Endothelial cell of umbilical vein (primary cell): ENCODE results near the gene STARD6. TPM values are rescaled to one million over a fixed set of nuclear protein-coding genes. Genes with fewer than 3 reads are reported as not detected.
A peak's percentile ranks its signal among the peaks of the same experiment; 100 is the strongest.

Experiments
- BruUV-seq: library from RNA; stranded (reverse); fragments of 400-500 nt; replicated peaks from 2 replicates; lab custom pipeline; 2021; lab: Mats Ljungman, UMichigan
- CTCF ChIA-PET: fragments of 300-600, 350-600 bp; sonication (Branson Sonifier 250); formaldehyde crosslinking; loops from one replicate; lab custom pipeline; 2021; ENCODE audit warnings: antibody characterized with exemption, inconsistent platforms; lab: Charles Lee
- POLR2A ChIA-PET: fragments of 300-600, 350-600 bp; sonication (Branson Sonifier 250); formaldehyde crosslinking; loops from one replicate; lab custom pipeline; 2021; ENCODE audit warnings: antibody characterized with exemption, inconsistent platforms; lab: Charles Lee
- DNase-seq: peaks from one replicate; pipeline ENCODE4 v3.0.0-alpha.2; 2011; ENCODE audit warnings: low read depth, low spot score
- FAIRE-seq: peaks from 2 replicates; lab custom pipeline; 2011; peaks lifted over from hg19 to GRCh38; lab: Jason Lieb, UNC
- H2AFZ ChIP-seq: 2 replicates; pipeline ENCODE4 v1.6.0; 2012; ENCODE audit warnings: low read depth, low read length, control low read depth, inconsistent platforms
- H3K27ac ChIP-seq: 2 replicates; pipeline ENCODE4 v1.5.1; 2011; ENCODE audit warnings: low read depth, mild to moderate bottlenecking, control low read depth, low read length, moderate library complexity; ENCODE audit not compliant: insufficient read depth
- H3K27me3 ChIP-seq, 2 experiments: 2 replicates each; pipeline versions ENCODE4 v1.6.0 to v1.6.1; 2011; ENCODE audit warnings: low read length in 2 of 2, mixed read lengths in 1 of 2; ENCODE audit not compliant: control insufficient read depth in 2 of 2, insufficient read depth in 2 of 2
- H3K36me3 ChIP-seq, 2 experiments: 2 replicates in 1 of 2; 3 replicates in 1 of 2; pipeline ENCODE4 v1.5.1; 2011; ENCODE audit warnings: low read length in 2 of 2, mild to moderate bottlenecking in 1 of 2, moderate library complexity in 1 of 2; ENCODE audit not compliant: control insufficient read depth in 2 of 2, insufficient read depth in 2 of 2; ENCODE audit errors: extremely low read depth in 1 of 2
- H3K4me1 ChIP-seq: 3 replicates; pipeline ENCODE4 v1.5.1; 2011; ENCODE audit warnings: mild to moderate bottlenecking, low read length; ENCODE audit not compliant: control insufficient read depth, insufficient read depth; ENCODE audit errors: extremely low read depth
- H3K4me2 ChIP-seq: 2 replicates; pipeline ENCODE4 v1.6.1; 2011; ENCODE audit warnings: low read length, control low read depth, mixed read lengths; ENCODE audit not compliant: insufficient read depth
- H3K4me3 ChIP-seq, 3 experiments: fragments of 200-600 bp in 1 of 3; sonication (generic), shearing (Covaris generic) in 1 of 3; replicated peaks in 1 of 3; 2 replicates each; pipeline ENCODE4 v1.5.1; 2011 to 2016; ENCODE audit warnings: control low read depth in 3 of 3, low read length in 3 of 3, mild to moderate bottlenecking in 2 of 3, inconsistent platforms in 1 of 3, low read depth in 1 of 3, moderate library complexity in 1 of 3; ENCODE audit not compliant: insufficient read depth in 1 of 3
- H3K79me2 ChIP-seq: 2 replicates; pipeline ENCODE4 v1.6.0; 2012; ENCODE audit warnings: low read length, inconsistent platforms; ENCODE audit not compliant: control insufficient read depth, insufficient read depth
- H3K9ac ChIP-seq: replicated peaks from 2 replicates; pipeline ENCODE3; 2011; ENCODE audit warnings: low read length, control low read depth; ENCODE audit not compliant: insufficient read depth; ENCODE audit errors: extremely low read depth
- H3K9me1 ChIP-seq: replicated peaks from 3 replicates; pipeline ENCODE4 v1.6.0; 2011; ENCODE audit warnings: mild to moderate bottlenecking, low read length; ENCODE audit not compliant: control insufficient read depth, insufficient read depth; ENCODE audit errors: extremely low read depth
- H3K9me3 ChIP-seq: replicated peaks from 2 replicates; pipeline ENCODE4 v1.5.1; 2012; ENCODE audit warnings: low read length, inconsistent platforms; ENCODE audit not compliant: control insufficient read depth, insufficient read depth
- H4K20me1 ChIP-seq: replicated peaks from 2 replicates; pipeline ENCODE3; 2011; ENCODE audit warnings: mild to moderate bottlenecking, low read length; ENCODE audit not compliant: control insufficient read depth, insufficient read depth; ENCODE audit errors: extremely low read depth
- EZH2 ChIP-seq: IDR thresholded peaks from 2 replicates; pipeline ENCODE4 v1.6.1; 2012; ENCODE audit warnings: borderline replicate concordance, low read depth, mild to moderate bottlenecking, moderate library complexity, low read length, inconsistent platforms; ENCODE audit not compliant: severe bottlenecking
- FOS ChIP-seq: IDR thresholded peaks from 2 replicates; pipeline ENCODE4 v1.6.1; 2011; ENCODE audit warnings: mild to moderate bottlenecking, low read length, moderate library complexity, borderline replicate concordance; ENCODE audit not compliant: insufficient read depth
- GATA2 ChIP-seq: IDR thresholded peaks from 2 replicates; pipeline ENCODE4 v1.7.0; 2011; ENCODE audit warnings: low read depth, mild to moderate bottlenecking, moderate library complexity, mixed read lengths, low read length; ENCODE audit not compliant: insufficient read length, insufficient read depth
- MYC ChIP-seq: IDR thresholded peaks from one replicate; pipeline ENCODE4 v1.6.1; 2011; ENCODE audit warnings: mild to moderate bottlenecking, low read depth, low read length
- POLR2A ChIP-seq: IDR thresholded peaks from 2 replicates; pipeline ENCODE4 v1.6.1; 2012; ENCODE audit warnings: low read depth, mild to moderate bottlenecking, control low read depth, low read length
- POLR2AphosphoS5 ChIP-seq: IDR thresholded peaks from 2 replicates; pipeline ENCODE4 v1.6.1; 2012; ENCODE audit warnings: low read depth, mild to moderate bottlenecking, control low read depth, low read length, moderate library complexity; ENCODE audit not compliant: insufficient read depth
- dilution Hi-C: fragments of 300-500 bp; cut with MboI; formaldehyde crosslinking; loops from one replicate; pipeline ENCODE4 v1.15.0; 2019; ENCODE audit warnings: low sequenced_read_pairs; ENCODE audit not compliant: extremely low pct_ligation_motif_present
- intact Hi-C: fragments of 100-400 bp; cut with micrococcal nuclease; formaldehyde crosslinking; loops from one replicate; pipeline ENCODE4 v1.10.0; 2022
- polyA plus RNA-seq, 4 experiments: library from polyadenylated mRNA; depleted of rRNA in 3 of 4; stranded (reverse) in 3 of 4; unstranded in 1 of 4; fragments of >200 nt; gene quantifications; 2 replicates each; pipeline versions ENCODE4 v1.2.1 to v1.2.3, GENCODE V29; 2011 to 2012; ENCODE audit warnings: missing spikeins in 1 of 4
- total RNA-seq: library from RNA; stranded (reverse); gene quantifications from 2 replicates; pipeline ENCODE4 v1.2.3, GENCODE V29; 2021
- TF ChIP-seq, protein P1 (sequence below), 2 donors: IDR thresholded peaks; 1 replicate in 1 of 2; 2 replicates in 1 of 2; pipeline ENCODE4 v1.5.1; 2011; ENCODE audit warnings: low read length in 2 of 2, mild to moderate bottlenecking in 2 of 2, moderate library complexity in 2 of 2, control low read depth in 1 of 2, inconsistent platforms in 1 of 2, low read depth in 1 of 2; ENCODE audit not compliant: insufficient read depth in 1 of 2; ENCODE audit errors: extremely low read depth in 1 of 2
- TF ChIP-seq, protein P2 (sequence below): IDR thresholded peaks from 2 replicates; pipeline ENCODE4 v1.6.1; 2011; ENCODE audit not compliant: insufficient read depth, insufficient read length

STARD6 gene
- total and polyA plus RNA-seq, 2 donors (not counting 3 experiments of a cell fraction or from before 2014, with no cell fraction given), result not detected

DNA sequence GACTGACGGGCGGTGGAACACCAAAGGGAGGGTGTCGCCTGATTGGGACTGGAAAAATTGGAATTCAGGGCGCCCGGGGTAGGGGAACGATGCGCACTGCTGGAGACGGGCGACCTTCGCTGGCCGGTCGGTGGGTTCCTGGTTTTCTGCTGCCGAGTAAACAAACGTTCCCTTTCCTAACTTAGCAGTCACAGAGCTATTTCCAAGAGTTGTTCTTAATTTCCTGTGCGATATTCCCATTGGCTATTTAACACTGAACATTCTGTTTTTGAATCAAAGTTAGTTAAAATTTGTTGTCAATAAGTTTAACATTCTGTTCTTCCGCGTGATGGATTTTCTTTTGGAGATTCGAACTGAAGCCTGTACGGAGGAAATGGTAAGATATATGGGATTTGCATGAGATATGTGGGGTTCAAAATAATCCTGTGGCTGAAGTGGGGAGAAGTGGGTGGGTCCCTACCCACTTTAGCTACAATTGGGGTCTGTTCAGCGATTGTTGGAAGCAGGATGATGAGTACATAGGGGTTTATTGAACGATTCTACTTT, 910 bp upstream of the STARD6 start:
- Histone ChIP-seq H3K36me3 (peaks cover 0 to 5% of the 10 kb centered on the region in 2 experiments), H2AFZ (peak overlapping the region; percentile 98), H3K79me2 (peaks cover 19% of the 10 kb centered on the region), H3K4me1 (peaks cover 11% of the 10 kb centered on the region), H3K27ac (peak overlapping the region; percentile 51), H3K4me3 (peak overlapping the region; percentile 64 to 98 (median 79)), H3K9me1 (no peaks in the 10 kb centered on the region), H3K27me3 (no peaks in the 10 kb centered on the region), H3K9me3 (no peaks in the 10 kb centered on the region), H3K4me2 (peak overlapping the region; percentile 99), H3K9ac (peak overlapping the region; percentile 78), H4K20me1 (no peaks in the 10 kb centered on the region)
- DNase-seq (peak; percentile 59), FAIRE-seq (peak; percentile 53)
- intact Hi-C loops (loop anchor here (1.0 to 5.0 kb wide), 2 partner anchors 30 to 86 kb away; no protein-coding TSS in a partner anchor), dilution Hi-C loops (no loop called here)
- TF ChIP-seq POLR2A, result peak; percentile 4
- no peak for TF ChIP-seq FOS
- ChIA-PET POLR2A (no interaction called here), CTCF (interaction anchor here (1.1 to 3.3 kb wide), 4 partner anchors 9 to 134 kb away, joined by 3 to 32 read pairs (median 4); partner anchors contain the start of gene MBD2)
- BruUV-seq, result TSS peak; percentile 37

DNA sequence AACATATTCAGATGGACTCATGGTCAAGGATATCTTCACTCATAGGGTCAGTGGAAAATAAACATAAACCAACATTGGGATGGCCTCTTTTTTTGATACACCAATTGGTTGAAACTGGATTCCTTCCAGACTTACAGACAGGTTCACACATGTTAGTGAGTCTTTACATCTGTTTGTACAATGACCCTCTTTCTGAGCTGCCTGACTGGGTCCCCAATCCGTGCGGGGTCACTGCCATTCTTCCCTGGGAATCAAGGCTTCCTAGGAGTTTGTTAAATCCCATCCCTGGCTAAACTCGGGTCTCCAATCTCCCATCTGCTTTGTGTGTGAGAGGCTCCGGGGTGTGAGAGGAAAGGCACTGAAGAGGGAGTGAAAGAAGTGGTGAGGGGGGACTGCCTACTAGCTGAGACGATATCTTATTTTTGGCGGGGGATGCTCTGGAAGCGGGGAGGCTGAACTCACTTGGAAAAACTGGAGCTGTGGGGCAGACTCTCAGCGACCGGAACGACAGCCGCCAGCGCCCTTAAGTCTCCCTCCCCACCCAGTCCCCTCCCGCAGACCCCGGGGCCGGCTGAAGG, 487 bp downstream of the STARD6 start:
- dilution Hi-C loops (no loop called here), intact Hi-C loops (loop anchor here (1.0 to 5.0 kb wide), 4 partner anchors 35 to 208 kb away; partner anchors contain the start of gene MBD2)
- Histone ChIP-seq H4K20me1 (no peaks in the 10 kb centered on the region), H3K9me1 (no peaks in the 10 kb centered on the region), H3K27ac (peak overlapping the region; percentile 51), H3K4me2 (peak overlapping the region; percentile 99), H3K4me1 (peaks cover 11% of the 10 kb centered on the region), H2AFZ (peak overlapping the region; percentile 98), H3K27me3 (no peaks in the 10 kb centered on the region), H3K36me3 (peaks cover 0 to 4% of the 10 kb centered on the region in 2 experiments), H3K4me3 (peak overlapping the region; percentile 64 to 98 (median 79)), H3K9ac (peak overlapping the region; percentile 78), H3K79me2 (peaks cover 19% of the 10 kb centered on the region), H3K9me3 (no peaks in the 10 kb centered on the region)
- ChIA-PET POLR2A (no interaction called here), CTCF (interaction anchor here (1.0 to 3.3 kb wide), 6 partner anchors 15 to 238 kb away, joined by 3 to 32 read pairs (median 5); partner anchors contain the start of gene MBD2)
- FAIRE-seq (no peak), DNase-seq (peak; percentile 6)
- BruUV-seq, result TSS peak; percentile 66
- TF ChIP-seq, protein P1, sequence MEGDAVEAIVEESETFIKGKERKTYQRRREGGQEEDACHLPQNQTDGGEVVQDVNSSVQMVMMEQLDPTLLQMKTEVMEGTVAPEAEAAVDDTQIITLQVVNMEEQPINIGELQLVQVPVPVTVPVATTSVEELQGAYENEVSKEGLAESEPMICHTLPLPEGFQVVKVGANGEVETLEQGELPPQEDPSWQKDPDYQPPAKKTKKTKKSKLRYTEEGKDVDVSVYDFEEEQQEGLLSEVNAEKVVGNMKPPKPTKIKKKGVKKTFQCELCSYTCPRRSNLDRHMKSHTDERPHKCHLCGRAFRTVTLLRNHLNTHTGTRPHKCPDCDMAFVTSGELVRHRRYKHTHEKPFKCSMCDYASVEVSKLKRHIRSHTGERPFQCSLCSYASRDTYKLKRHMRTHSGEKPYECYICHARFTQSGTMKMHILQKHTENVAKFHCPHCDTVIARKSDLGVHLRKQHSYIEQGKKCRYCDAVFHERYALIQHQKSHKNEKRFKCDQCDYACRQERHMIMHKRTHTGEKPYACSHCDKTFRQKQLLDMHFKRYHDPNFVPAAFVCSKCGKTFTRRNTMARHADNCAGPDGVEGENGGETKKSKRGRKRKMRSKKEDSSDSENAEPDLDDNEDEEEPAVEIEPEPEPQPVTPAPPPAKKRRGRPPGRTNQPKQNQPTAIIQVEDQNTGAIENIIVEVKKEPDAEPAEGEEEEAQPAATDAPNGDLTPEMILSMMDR (IDR thresholded peaks at IDR 0.05; ENCODE audit: extremely low read depth in 1 of 2, insufficient read depth in 1 of 2, low read depth in 1 of 2, low read length in 2 of 2), result no peak
- no peak for TF ChIP-seq MYC
- TF ChIP-seq POLR2AphosphoS5, result no peak
- no peak for TF ChIP-seq EZH2
- TF ChIP-seq, protein P2, sequence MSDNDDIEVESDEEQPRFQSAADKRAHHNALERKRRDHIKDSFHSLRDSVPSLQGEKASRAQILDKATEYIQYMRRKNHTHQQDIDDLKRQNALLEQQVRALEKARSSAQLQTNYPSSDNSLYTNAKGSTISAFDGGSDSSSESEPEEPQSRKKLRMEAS, result no peak
- no peak for TF ChIP-seq FOS
- TF ChIP-seq GATA2, result no peak
- TF ChIP-seq POLR2A, result no peak
